Astrocyte of the cerebellum (primary cell): ENCODE data around the gene TUSC2.

ENCODE experiments used
- DNase-seq: peaks from one replicate; pipeline ENCODE4 v3.0.0-alpha.2; 2011; ENCODE audit warnings: low read depth
- H3K4me3 ChIP-seq: 2 replicates; pipeline ENCODE4 v1.5.1; 2011; ENCODE audit warnings: mild to moderate bottlenecking, low read depth, low read length, moderate library complexity
- CTCF ChIP-seq: IDR thresholded peaks from 2 replicates; pipeline ENCODE4 v1.5.1; 2012; ENCODE audit warnings: low read length, low read depth, moderate library complexity, mild to moderate bottlenecking; ENCODE audit errors: missing control alignments
- in situ Hi-C: cut with HindIII; loops from 2 replicates; pipeline ENCODE4 v1.10.0; 2017; ENCODE audit warnings: low sequenced_read_pairs

TUSC2 gene

GRCh38 chr3:50354850-50355249, 26.8 kb upstream of the TUSC2 start:
- no peak for TF ChIP-seq CTCF
- in situ Hi-C loops, result loop anchor here (5.0 kb wide), 1 partner anchor 252 kb away; no protein-coding TSS in a partner anchor

GRCh38 chr3:50354186-50354764, 26.3 kb upstream of the TUSC2 start:
- in situ Hi-C loops, result loop anchor here (5.0 kb wide), 1 partner anchor 253 kb away; no protein-coding TSS in a partner anchor
- TF ChIP-seq CTCF, result no peak
- no peak overlapping the region for H3K4me3 ChIP-seq
- DNase-seq, result no peak

More at GRCh38 chr3:50354850-50355249, 26.8 kb upstream of the TUSC2 start:
- no peak overlapping the region for H3K4me3 ChIP-seq
- DNase-seq, result no peak

- TF ChIP-seq CTCF, result no peak
- no peak overlapping the region for H3K4me3 ChIP-seq
- no peak for DNase-seq
- in situ Hi-C loops, result loop anchor here (5.0 kb wide), 1 partner anchor 254 kb away; no protein-coding TSS in a partner anchor
Measured at GRCh38 chr3:50353245-50354004, 25.4 kb upstream of the TUSC2 start.

- no peak for DNase-seq
- in situ Hi-C loops, result loop anchor here (5.0 kb wide), 1 partner anchor 255 kb away; no protein-coding TSS in a partner anchor
- H3K4me3 ChIP-seq, result no peak overlapping the region
- TF ChIP-seq CTCF, result peak; percentile 31
Measured at GRCh38 chr3:50352781-50353180, 24.8 kb upstream of the TUSC2 start.

GRCh38 chr3:50351323-50351697, 23.3 kb upstream of the TUSC2 start:
- no peak for DNase-seq
- in situ Hi-C loops, result loop anchor here (5.0 kb wide), 1 partner anchor 256 kb away; no protein-coding TSS in a partner anchor
- no peak for TF ChIP-seq CTCF
- H3K4me3 ChIP-seq, result peak overlapping the region; percentile 83

- TF ChIP-seq CTCF, result no peak
- peak; percentile 74 for DNase-seq
- H3K4me3 ChIP-seq, result peak within 1 kb of the TSS; percentile 83
- in situ Hi-C loops, result loop anchor here (5.0 kb wide), 1 partner anchor 257 kb away; no protein-coding TSS in a partner anchor
Measured at GRCh38 chr3:50350527-50351322, 22.7 kb upstream of the TUSC2 start, which contains the start of the genes CYB561D2 and NPRL2. CYB561D2 (plus strand) TSS chr3:50350862; CDS start chr3:50351434, 572 bp downstream. NPRL2 (minus strand) TSS chr3:50350775; CDS start chr3:50350652, 123 bp downstream.
